Astrocyte (in vitro differentiated cells and primary cell): ENCODE data around the gene GBX1. TPM values are rescaled to one million over a fixed set of nuclear protein-coding genes. Genes with fewer than 3 reads are reported as not detected.

Source experiments
- DNase-seq: peaks from one replicate; pipeline ENCODE4 v3.0.0-alpha.2; 2010; ENCODE audit warnings: low read depth
- FAIRE-seq: peaks from 2 replicates; lab custom pipeline; 2011; peaks lifted over from hg19 to GRCh38; lab: Jason Lieb, UNC
- H2AFZ ChIP-seq: 2 replicates; pipeline ENCODE4 v1.6.0; 2012; ENCODE audit warnings: low read depth, low read length, inconsistent platforms
- H3K27ac ChIP-seq: 2 replicates; pipeline ENCODE4 v1.5.1; 2011; ENCODE audit warnings: low read depth, low read length, inconsistent platforms
- H3K27me3 ChIP-seq: 2 replicates; pipeline ENCODE4 v1.6.0; 2011; ENCODE audit warnings: low read length, inconsistent platforms; ENCODE audit not compliant: insufficient read depth
- H3K36me3 ChIP-seq: 2 replicates; pipeline ENCODE4 v1.5.1; 2011; ENCODE audit warnings: low read length, inconsistent platforms; ENCODE audit not compliant: insufficient read depth
- H3K4me1 ChIP-seq: 2 replicates; pipeline ENCODE4 v1.5.1; 2011; ENCODE audit warnings: low read length, inconsistent platforms; ENCODE audit not compliant: insufficient read depth
- H3K4me2 ChIP-seq: 2 replicates; pipeline ENCODE4 v1.6.0; 2012; ENCODE audit warnings: low read length, inconsistent platforms
- H3K4me3 ChIP-seq: 2 replicates; pipeline ENCODE4 v1.5.1; 2011; ENCODE audit warnings: low read depth, mild to moderate bottlenecking, low read length, inconsistent platforms; ENCODE audit not compliant: insufficient read depth
- H3K79me2 ChIP-seq: 2 replicates; pipeline ENCODE4 v1.6.0; 2012; ENCODE audit warnings: mild to moderate bottlenecking, low read length, inconsistent platforms; ENCODE audit not compliant: insufficient read depth
- H3K9ac ChIP-seq: 2 replicates; pipeline ENCODE4 v1.6.0; 2012; ENCODE audit warnings: mild to moderate bottlenecking, low read length, inconsistent platforms
- H3K9me3 ChIP-seq: 2 replicates; pipeline ENCODE4 v1.5.1; 2012; ENCODE audit warnings: low read depth, mild to moderate bottlenecking, low read length, inconsistent platforms; ENCODE audit not compliant: insufficient read depth
- H4K20me1 ChIP-seq: 2 replicates; pipeline ENCODE4 v1.6.0; 2012; ENCODE audit warnings: low read length, inconsistent platforms; ENCODE audit not compliant: insufficient read depth
- H3K27ac Mint-ChIP-seq: one replicate; pipeline ENCODE4 v1.8.0; 2021; ENCODE audit warnings: mild to moderate bottlenecking, mixed read lengths; ENCODE audit not compliant: unreplicated experiment
- H3K27me3 Mint-ChIP-seq: one replicate; pipeline ENCODE4 v1.8.0; 2021; ENCODE audit warnings: low read depth, mixed read lengths; ENCODE audit not compliant: unreplicated experiment
- H3K36me3 Mint-ChIP-seq: one replicate; pipeline ENCODE4 v1.8.0; 2021; ENCODE audit warnings: low read depth, mixed read lengths; ENCODE audit not compliant: unreplicated experiment
- H3K4me1 Mint-ChIP-seq: one replicate; pipeline ENCODE4 v1.8.0; 2021; ENCODE audit warnings: low read depth, mixed read lengths; ENCODE audit not compliant: unreplicated experiment
- H3K4me3 Mint-ChIP-seq: one replicate; pipeline ENCODE4 v1.8.0; 2021; ENCODE audit warnings: mild to moderate bottlenecking, moderate library complexity, mixed read lengths; ENCODE audit not compliant: unreplicated experiment
- H3K9me3 Mint-ChIP-seq: one replicate; pipeline ENCODE4 v1.8.0; 2021; ENCODE audit warnings: mild to moderate bottlenecking, mixed read lengths; ENCODE audit not compliant: unreplicated experiment
- CTCF ChIP-seq: IDR thresholded peaks from 2 replicates; pipeline ENCODE4 v1.5.1; 2011; ENCODE audit warnings: low read depth, mild to moderate bottlenecking, inconsistent platforms, low read length, moderate library complexity; ENCODE audit not compliant: insufficient read depth
- EZH2 ChIP-seq: IDR thresholded peaks from 2 replicates; pipeline ENCODE4 v1.6.1; 2012; ENCODE audit warnings: mild to moderate bottlenecking, low read length, inconsistent platforms; ENCODE audit not compliant: insufficient read depth
- total RNA-seq: library from RNA; stranded (reverse); gene quantifications from 2 replicates; pipeline ENCODE4 v1.2.1, GENCODE V29; 2021

Gene GBX1
- total RNA-seq, 1 donor from 2014 or later: not detected

- H3K27me3 Mint-ChIP-seq: peaks cover 40% of the 10 kb centered on the region
- H3K4me1 Mint-ChIP-seq: no peaks in the 10 kb centered on the region
- Histone ChIP-seq H3K27me3 (peaks cover 5% of the 10 kb centered on the region), H3K27ac (no peak overlapping the region), H3K36me3 (peaks cover 7% of the 10 kb centered on the region), H3K4me2 (no peak overlapping the region), H3K4me1 (no peaks in the 10 kb centered on the region), H3K9me3 (no peaks in the 10 kb centered on the region), H3K4me3 (no peak overlapping the region), H3K79me2 (no peaks in the 10 kb centered on the region), H3K9ac (no peak overlapping the region), H2AFZ (no peak overlapping the region), H4K20me1 (peaks cover 6% of the 10 kb centered on the region)
- H3K27ac Mint-ChIP-seq: peak overlapping the region; percentile 47
- DNase-seq (no peak), FAIRE-seq (no peak)
- peaks cover 8% of the 10 kb centered on the region for H3K36me3 Mint-ChIP-seq
- TF ChIP-seq CTCF (no peak), EZH2 (no peak)
- H3K9me3 Mint-ChIP-seq: no peaks in the 10 kb centered on the region
- H3K4me3 Mint-ChIP-seq: no peak overlapping the region
Observed at GRCh38 chr7:151208253-151208862, 40.9 kb upstream of the GBX1 start.

GRCh38 chr7:151207804-151208203 lies 40.3 kb upstream of the GBX1 start:
- Histone ChIP-seq H3K9me3 (no peaks in the 10 kb centered on the region), H4K20me1 (peaks cover 6% of the 10 kb centered on the region), H2AFZ (no peak overlapping the region), H3K27ac (no peak overlapping the region), H3K9ac (no peak overlapping the region), H3K4me3 (no peak overlapping the region), H3K4me1 (no peaks in the 10 kb centered on the region), H3K27me3 (peaks cover 8% of the 10 kb centered on the region), H3K36me3 (peaks cover 3% of the 10 kb centered on the region), H3K79me2 (no peaks in the 10 kb centered on the region), H3K4me2 (no peak overlapping the region)
- TF ChIP-seq CTCF (no peak), EZH2 (no peak)
- Mint-ChIP-seq H3K27ac (no peak overlapping the region), H3K27me3 (peaks cover 44% of the 10 kb centered on the region), H3K9me3 (no peaks in the 10 kb centered on the region), H3K4me3 (no peak overlapping the region), H3K4me1 (no peaks in the 10 kb centered on the region), H3K36me3 (peaks cover 8% of the 10 kb centered on the region)
- DNase-seq (no peak), FAIRE-seq (no peak)

GRCh38 chr7:151207315-151207714 lies 39.8 kb upstream of the GBX1 start:
- Histone ChIP-seq H3K27ac (no peak overlapping the region), H3K4me1 (no peaks in the 10 kb centered on the region), H3K4me3 (no peak overlapping the region), H3K36me3 (peaks cover 3% of the 10 kb centered on the region), H2AFZ (no peak overlapping the region), H3K9me3 (no peaks in the 10 kb centered on the region), H3K79me2 (no peaks in the 10 kb centered on the region), H4K20me1 (peaks cover 6% of the 10 kb centered on the region), H3K27me3 (peaks cover 8% of the 10 kb centered on the region), H3K9ac (no peak overlapping the region), H3K4me2 (no peak overlapping the region)
- peaks cover 49% of the 10 kb centered on the region for H3K27me3 Mint-ChIP-seq
- no peaks in the 10 kb centered on the region for H3K4me1 Mint-ChIP-seq
- no peaks in the 10 kb centered on the region for H3K9me3 Mint-ChIP-seq
- DNase-seq: no peak
- FAIRE-seq: no peak
- H3K27ac Mint-ChIP-seq: no peak overlapping the region
- TF ChIP-seq EZH2: no peak
- TF ChIP-seq CTCF: no peak
- peaks cover 8% of the 10 kb centered on the region for H3K36me3 Mint-ChIP-seq
- H3K4me3 Mint-ChIP-seq: no peak overlapping the region
